Ishikawa (cell line): ENCODE measurements around the gene PPP1R13L.

Source experiments
- CEBPB ChIP-seq: IDR thresholded peaks from 2 replicates; pipeline ENCODE4 v1.6.1; 2012
- CREB1 ChIP-seq: IDR thresholded peaks from 2 replicates; pipeline ENCODE4 v1.6.1; 2012; ENCODE audit warnings: low read depth
- EGR1 ChIP-seq: IDR thresholded peaks from 2 replicates; pipeline ENCODE4 v1.6.1; 2012
- EP300 ChIP-seq: IDR thresholded peaks from 2 replicates; pipeline ENCODE4 v1.6.1; 2012; ENCODE audit warnings: borderline replicate concordance
- FOXM1 ChIP-seq: IDR thresholded peaks from 2 replicates; pipeline ENCODE4 v1.6.1; 2012; ENCODE audit warnings: low read depth, borderline replicate concordance
- NFIC ChIP-seq: IDR thresholded peaks from 2 replicates; pipeline ENCODE4 v1.6.1; 2012
- RAD21 ChIP-seq: IDR thresholded peaks from 2 replicates; pipeline ENCODE4 v1.6.1; 2012; ENCODE audit warnings: low read depth
- TAF1 ChIP-seq: IDR thresholded peaks from 2 replicates; pipeline ENCODE4 v1.6.1; 2012; ENCODE audit warnings: low read depth, mild to moderate bottlenecking
- TCF12 ChIP-seq: IDR thresholded peaks from 2 replicates; pipeline ENCODE4 v1.6.1; 2012; ENCODE audit warnings: low read depth
- TEAD4 ChIP-seq: IDR thresholded peaks from 2 replicates; pipeline ENCODE4 v1.6.1; 2012
- YY1 ChIP-seq: IDR thresholded peaks from 2 replicates; pipeline ENCODE4 v1.6.1; 2012; ENCODE audit warnings: low read depth
- ZBTB7A ChIP-seq: IDR thresholded peaks from 2 replicates; pipeline ENCODE4 v1.6.1; 2012; ENCODE audit warnings: low read depth
- TF ChIP-seq, protein P1 (sequence below): IDR thresholded peaks from 2 replicates; pipeline ENCODE4 v1.6.1; 2012
- TF ChIP-seq, protein P2 (sequence below): IDR thresholded peaks from 2 replicates; pipeline ENCODE4 v1.6.1; 2012; ENCODE audit warnings: low read depth, mild to moderate bottlenecking
- TF ChIP-seq, protein P3 (sequence below): IDR thresholded peaks from 2 replicates; pipeline ENCODE4 v1.6.1; 2012

The PPP1R13L gene

DNA sequence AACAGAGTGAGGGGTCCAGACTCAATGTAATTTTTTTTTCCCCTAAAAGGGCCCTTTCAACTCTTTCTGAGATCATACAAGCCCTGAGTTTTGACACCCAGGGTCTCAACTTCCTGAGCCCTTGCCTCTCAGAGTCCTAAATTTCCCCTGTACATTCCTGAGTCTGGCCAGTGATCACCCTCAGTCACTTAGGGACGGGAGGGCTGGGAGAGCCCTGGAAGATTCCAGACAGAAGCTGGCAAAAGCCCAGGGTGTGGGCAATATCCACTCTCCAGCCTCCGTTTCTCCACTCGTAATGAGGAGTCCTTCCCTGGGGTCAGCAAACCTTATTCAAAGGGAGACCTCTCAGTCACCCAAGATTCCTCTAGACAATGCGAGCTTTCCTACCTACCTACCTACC lies 1.6 kb downstream of the PPP1R13L start:
- no peak for TF ChIP-seq YY1

DNA sequence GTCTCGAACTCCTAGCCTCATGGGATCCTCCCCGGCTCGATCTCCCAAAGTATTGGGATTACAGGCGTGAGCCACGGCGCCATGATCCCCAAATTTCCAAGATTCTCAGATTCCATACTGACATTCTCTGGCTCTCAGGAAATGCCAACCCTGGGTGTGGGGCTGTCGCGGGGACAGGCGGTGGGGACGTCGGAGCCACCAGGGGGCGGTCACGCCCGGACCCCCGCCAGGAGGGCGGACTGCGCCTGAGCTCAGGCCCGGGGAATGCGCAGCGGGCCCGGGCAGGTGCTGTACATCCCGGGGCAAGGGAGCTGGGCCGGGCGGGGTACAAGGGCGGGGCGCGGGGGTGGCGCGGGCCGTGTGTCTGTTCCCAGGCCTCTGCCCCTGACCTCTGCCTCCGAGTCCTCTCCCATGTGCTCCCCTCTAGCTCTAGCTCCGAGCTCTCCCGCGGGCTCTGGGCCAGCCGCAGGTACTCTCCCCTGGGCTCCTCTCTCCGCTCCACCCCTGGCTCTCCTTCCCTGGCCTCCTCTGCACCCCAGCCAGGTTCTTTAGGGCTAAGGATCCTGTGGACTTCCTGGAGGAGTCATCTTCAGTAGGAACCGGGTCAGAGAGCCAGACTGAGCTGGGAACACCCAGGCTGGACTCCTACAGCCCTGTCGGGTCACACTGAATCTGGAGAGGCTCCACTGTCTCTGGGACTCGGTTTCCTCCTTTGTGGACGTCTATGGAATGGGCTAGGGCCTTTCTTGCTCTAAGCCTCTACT lies 2.4 kb downstream of the PPP1R13L start:
- TF ChIP-seq CEBPB (no peak), TEAD4 (0 out of 2 replicates have a peak, but pooled peaks have one; percentile 17)

DNA sequence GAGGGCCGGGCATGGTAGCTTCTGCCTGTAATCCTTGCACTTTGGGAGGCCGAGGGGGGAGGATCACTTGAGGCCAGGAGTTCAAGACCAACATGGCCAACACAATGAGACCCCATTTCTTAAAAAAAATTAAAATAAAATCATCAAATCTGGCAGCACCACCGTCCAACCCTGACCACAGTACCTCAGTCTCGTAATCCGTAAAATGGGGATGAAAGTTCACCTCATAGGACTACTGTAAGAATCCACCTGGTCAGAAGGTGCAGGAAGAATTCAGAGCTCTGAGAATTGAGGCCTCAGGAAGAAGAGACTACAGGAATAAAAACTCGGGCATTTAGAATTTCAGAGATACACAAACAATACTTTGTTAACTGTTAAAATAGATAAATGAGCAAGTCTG lies 3.1 kb downstream of the PPP1R13L start:
- no peak for TF ChIP-seq CREB1
- TF ChIP-seq TEAD4, result no peak
- TF ChIP-seq, protein P1, sequence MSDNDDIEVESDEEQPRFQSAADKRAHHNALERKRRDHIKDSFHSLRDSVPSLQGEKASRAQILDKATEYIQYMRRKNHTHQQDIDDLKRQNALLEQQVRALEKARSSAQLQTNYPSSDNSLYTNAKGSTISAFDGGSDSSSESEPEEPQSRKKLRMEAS, result no peak
- no peak for TF ChIP-seq RAD21
- no peak for TF ChIP-seq YY1
- no peak for TF ChIP-seq NFIC
- TF ChIP-seq CEBPB, result no peak
- no peak for TF ChIP-seq EP300
- no peak for TF ChIP-seq EGR1
- no peak for TF ChIP-seq FOXM1
- TF ChIP-seq TCF12, result no peak
- no peak for TF ChIP-seq ZBTB7A
- TF ChIP-seq TAF1, result no peak

DNA sequence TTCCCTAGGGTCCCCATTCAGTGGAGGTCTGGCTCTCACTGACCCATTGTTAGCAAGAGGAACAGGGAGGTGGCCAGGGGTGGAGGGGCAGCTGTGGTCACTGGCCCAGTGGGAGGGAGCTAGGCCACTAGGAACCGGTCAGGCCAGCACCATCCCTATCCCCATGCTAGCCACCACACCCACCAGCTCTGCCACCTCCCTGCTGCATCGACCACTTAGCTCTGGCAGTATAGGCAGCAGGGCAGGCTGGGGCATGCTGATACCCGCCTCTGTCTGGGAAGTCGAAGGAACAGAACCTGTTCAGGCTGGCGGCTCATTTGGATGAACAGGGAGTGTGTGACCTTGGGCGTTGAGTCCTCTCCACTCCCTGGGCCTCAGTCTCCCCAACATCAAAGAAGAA lies 4.7 kb downstream of the PPP1R13L start:
- TF ChIP-seq FOXM1 (no peak), CREB1 (no peak), YY1 (no peak), EP300 (no peak), RAD21 (no peak), TCF12 (no peak), ZBTB7A (no peak), TEAD4 (no peak), NFIC (no peak), TAF1 (no peak), EGR1 (no peak), CEBPB (no peak)
- TF ChIP-seq, protein P1, result no peak
- TF ChIP-seq, protein P2, sequence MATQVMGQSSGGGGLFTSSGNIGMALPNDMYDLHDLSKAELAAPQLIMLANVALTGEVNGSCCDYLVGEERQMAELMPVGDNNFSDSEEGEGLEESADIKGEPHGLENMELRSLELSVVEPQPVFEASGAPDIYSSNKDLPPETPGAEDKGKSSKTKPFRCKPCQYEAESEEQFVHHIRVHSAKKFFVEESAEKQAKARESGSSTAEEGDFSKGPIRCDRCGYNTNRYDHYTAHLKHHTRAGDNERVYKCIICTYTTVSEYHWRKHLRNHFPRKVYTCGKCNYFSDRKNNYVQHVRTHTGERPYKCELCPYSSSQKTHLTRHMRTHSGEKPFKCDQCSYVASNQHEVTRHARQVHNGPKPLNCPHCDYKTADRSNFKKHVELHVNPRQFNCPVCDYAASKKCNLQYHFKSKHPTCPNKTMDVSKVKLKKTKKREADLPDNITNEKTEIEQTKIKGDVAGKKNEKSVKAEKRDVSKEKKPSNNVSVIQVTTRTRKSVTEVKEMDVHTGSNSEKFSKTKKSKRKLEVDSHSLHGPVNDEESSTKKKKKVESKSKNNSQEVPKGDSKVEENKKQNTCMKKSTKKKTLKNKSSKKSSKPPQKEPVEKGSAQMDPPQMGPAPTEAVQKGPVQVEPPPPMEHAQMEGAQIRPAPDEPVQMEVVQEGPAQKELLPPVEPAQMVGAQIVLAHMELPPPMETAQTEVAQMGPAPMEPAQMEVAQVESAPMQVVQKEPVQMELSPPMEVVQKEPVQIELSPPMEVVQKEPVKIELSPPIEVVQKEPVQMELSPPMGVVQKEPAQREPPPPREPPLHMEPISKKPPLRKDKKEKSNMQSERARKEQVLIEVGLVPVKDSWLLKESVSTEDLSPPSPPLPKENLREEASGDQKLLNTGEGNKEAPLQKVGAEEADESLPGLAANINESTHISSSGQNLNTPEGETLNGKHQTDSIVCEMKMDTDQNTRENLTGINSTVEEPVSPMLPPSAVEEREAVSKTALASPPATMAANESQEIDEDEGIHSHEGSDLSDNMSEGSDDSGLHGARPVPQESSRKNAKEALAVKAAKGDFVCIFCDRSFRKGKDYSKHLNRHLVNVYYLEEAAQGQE, result no peak
- TF ChIP-seq, protein P3, sequence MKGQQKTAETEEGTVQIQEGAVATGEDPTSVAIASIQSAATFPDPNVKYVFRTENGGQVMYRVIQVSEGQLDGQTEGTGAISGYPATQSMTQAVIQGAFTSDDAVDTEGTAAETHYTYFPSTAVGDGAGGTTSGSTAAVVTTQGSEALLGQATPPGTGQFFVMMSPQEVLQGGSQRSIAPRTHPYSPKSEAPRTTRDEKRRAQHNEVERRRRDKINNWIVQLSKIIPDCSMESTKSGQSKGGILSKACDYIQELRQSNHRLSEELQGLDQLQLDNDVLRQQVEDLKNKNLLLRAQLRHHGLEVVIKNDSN, result no peak

DNA sequence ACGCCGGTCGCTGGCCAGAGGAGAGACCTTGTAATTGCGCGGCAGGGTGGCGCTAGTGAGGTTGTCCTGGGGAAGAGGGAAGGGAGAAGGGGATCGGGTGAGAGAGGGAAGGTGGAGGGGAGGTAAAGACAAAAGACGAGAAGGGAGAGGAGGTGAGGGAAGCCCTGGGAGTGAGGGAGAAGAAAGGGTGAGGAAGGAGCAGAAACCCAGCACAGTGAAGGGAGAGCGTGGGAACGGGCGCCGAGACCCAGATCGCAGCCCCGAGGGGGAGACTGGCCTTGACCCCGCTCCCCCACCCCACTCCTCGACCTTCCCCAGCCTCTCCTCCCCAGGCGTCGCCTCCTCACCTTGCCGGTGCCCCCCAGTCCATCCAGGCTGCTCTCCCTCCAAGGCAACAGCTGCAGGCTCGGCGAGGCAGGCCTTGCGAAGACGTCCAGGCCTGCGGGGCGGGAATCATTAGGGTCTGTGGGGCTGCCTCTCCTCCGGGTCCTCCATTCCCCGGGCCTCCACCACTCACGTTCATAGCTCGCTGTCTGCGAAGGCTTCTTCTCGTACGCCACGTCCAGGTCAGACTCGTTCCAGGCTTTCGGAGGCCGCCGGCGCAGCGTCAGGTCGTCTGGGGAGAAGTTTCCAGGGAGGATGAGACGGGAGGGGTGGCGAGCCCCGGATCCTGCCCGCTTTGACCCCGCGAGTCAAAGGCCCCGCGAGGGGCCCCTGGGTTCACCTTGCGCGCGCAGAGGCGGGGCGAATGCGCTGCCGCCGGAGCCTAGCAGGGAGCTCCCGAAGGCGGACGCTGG lies 8.8 kb downstream of the PPP1R13L start:
- TF ChIP-seq, protein P1, result no peak
- no peak for TF ChIP-seq NFIC
- no peak for TF ChIP-seq EGR1
- TF ChIP-seq TCF12, result no peak
- TF ChIP-seq CEBPB, result no peak
- no peak for TF ChIP-seq EP300
- no peak for TF ChIP-seq ZBTB7A
- TF ChIP-seq RAD21, result no peak
- no peak for TF ChIP-seq TAF1
- TF ChIP-seq, protein P3, result no peak
- TF ChIP-seq CREB1, result no peak
- no peak for TF ChIP-seq FOXM1
- TF ChIP-seq, protein P2, result no peak
- TF ChIP-seq TEAD4, result no peak
- TF ChIP-seq YY1, result no peak
